Hepatic stellate cell (primary cell): Measurements from ENCODE around the gene HSPB6.

Experiments used
- DNase-seq: peaks from one replicate; pipeline ENCODE4 v3.0.0; 2011; ENCODE audit warnings: low spot score

HSPB6 gene

DNA sequence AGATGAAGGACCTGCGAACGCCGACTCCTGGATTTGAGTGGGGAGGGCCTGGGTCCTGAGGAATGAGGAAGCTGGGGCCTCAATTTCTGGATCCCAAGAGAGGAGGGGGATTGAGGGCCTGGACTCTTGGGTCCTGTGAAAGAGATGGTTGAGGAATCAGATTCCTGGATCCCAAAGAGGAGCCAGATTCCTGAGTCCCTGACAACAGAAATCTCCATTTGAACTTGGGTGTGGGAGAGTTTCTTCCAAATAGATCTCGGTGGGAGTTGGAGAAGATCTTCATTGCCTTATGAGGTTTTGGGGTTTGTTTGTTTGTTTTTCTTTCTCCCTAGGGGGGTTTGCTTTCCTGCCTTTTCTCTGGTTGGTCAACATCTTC lies 10.8 kb downstream of the HSPB6 start:
- DNase-seq: no peak

DNA sequence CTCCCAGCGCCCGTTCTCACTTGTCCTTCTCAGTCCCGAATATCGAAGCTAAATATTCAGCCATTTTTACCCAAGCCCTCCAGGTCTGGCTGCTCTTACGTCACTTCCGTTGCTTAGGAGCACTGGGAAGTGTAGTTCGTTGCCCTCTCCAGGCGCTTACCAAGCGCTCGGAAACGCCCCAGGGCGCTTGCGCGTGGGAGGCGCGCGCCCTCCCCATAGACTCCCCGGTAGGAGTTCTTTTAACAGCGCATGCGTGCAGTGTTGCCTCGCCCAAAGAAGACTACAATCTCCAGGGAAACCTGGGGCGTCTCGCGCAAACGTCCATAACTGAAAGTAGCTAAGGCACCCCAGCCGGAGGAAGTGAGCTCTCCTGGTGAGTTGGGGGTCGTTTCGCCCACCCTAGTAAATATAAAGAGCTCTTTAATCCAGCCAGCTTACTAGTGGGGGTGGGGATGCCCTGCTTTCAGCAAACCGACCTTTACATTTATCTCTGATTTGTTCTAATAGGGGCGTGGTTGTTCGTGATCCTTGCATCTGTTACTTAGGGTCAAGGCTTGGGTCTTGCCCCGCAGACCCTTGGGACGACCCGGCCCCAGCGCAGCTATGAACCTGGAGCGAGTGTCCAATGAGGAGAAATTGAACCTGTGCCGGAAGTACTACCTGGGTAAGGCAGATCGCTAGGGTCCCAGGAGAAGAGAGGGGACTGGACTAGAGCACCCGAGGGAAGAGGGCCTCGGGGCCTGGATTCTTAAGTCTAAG lies 11.3 kb downstream of the HSPB6 start, which contains the start of the genes PSENEN and U2AF1L4:
Gene PSENEN (plus strand): TSS at position 324 of the 759 bp plus-strand sequence. CDS start 280 bp downstream, at position 604.
Gene U2AF1L4 (minus strand): TSS at position 91 of the 759 bp plus-strand sequence. CDS start 27 bp downstream, at position 64.
- peak; percentile 97 for DNase-seq

- DNase-seq: peak; percentile 93
These were observed 12.2 kb downstream of the HSPB6 start for GRCh38 chr19:35744430-35745327.

DNA sequence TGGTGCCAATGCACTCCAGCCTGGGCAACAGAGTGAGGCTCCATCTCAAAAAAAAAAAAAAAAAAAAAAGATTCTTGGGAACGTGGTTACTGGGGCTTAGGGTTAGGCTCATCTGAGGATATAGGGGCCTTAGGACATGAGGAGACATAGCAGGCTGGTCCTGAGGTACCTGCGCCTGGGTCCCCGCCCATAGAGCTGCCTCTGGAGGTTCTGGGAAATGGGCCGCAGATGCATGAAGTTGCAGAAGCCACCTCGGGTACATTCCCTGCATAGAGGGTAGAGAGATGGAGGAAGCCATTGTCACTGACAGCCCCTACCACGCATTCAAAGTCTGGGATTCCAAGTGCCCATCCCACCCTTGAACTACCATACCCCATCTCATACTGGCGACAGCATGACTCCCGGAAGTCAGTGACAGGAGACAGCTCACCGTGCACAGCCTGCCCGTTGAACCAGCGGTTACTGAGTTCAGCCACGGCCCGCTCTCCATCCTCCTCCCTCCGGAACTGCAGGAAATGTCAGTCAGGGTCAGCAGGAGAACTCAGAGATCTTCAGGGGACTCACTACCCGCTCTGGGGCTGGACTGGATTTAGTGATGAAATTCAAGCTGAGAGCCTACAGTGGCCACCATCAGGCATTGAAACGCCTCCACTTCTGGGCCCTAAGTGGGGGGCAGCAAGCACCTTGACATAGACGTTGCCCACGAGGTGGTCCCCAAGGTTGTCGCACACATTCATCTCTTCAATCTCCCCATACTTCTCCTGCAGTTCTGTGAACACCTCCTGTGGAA lies 13.0 kb downstream of the HSPB6 start:
- no peak for DNase-seq

DNA sequence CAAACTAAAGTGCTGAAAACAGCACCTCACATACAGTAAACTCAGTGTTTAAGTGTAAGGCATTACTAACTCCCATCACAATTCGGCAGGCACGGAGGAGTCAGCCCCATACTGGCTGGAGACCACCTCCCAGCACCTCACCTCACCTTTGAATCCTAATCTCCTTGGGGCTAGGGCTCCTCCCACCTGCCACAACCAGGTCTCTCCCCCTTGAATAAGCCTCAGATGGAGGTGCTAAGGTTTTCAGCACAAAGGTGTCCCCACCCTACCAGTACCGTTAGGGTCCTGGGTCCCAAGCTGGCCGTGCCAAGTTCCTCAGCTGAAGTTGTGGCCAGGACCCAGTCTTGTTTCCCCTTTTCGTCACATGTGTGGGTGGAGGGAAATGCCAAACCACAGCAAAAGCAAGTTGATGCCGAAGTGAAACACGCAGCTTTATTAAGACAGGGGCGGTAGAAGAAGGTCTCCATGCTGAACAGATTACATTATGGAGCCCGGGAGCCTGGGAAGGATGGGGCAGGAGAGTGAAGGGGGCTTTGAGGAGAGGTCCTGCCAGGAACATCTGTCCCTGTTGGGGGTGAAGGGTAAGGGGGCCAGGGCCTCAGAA lies 14.6 kb downstream of the HSPB6 start, which contains the start of gene IGFLR1:
Gene IGFLR1 (minus strand): TSS at position 332 of the 604 bp plus-strand sequence. CDS start 1,272 bp downstream, outside the sequence.
- DNase-seq: no peak

- DNase-seq: no peak
These were observed 15.7 kb downstream of the HSPB6 start for GRCh38 chr19:35741203-35741515.

DNA sequence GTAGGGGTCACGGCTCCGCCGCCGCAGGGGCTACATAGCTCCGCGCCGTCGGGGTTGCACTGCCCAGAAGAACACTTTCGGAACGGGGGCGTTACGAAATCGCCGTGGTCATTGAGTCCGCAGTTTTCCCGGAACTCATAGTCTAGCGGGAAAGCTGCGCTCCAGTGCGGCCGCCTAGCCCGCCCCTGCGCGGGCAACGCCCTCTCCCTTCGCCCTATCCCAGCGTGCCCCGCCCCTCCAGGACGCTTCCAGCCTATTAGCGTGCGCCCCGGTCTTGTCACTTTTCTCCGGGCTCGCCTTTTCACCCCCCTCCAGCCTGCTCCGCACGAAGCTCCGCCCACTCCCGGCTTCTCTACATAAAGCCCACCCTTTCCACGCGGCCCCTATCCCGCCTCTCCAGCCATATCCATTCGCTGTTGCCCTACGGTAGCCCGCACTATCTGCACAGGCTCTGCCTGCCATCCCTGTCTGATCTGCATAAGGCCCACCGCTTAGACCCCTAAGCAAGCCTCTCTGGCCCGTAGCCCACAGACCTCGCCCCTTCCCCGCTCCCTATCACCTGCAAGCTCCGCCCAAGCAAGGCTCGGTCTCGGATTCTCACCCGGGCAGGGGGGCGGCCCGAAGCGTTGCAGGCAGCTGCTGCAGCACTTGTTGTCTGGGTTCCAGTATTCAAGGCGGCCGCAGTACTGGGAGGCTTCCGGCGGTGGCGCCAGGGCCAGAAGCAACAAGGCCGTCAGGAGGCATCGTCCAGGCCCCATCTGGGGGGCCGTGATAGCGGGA lies 16.2 kb downstream of the HSPB6 start:
- DNase-seq: peak; percentile 100

GRCh38 chr19:35740108-35740422 lies 16.8 kb downstream of the HSPB6 start:
- no peak for DNase-seq

DNA sequence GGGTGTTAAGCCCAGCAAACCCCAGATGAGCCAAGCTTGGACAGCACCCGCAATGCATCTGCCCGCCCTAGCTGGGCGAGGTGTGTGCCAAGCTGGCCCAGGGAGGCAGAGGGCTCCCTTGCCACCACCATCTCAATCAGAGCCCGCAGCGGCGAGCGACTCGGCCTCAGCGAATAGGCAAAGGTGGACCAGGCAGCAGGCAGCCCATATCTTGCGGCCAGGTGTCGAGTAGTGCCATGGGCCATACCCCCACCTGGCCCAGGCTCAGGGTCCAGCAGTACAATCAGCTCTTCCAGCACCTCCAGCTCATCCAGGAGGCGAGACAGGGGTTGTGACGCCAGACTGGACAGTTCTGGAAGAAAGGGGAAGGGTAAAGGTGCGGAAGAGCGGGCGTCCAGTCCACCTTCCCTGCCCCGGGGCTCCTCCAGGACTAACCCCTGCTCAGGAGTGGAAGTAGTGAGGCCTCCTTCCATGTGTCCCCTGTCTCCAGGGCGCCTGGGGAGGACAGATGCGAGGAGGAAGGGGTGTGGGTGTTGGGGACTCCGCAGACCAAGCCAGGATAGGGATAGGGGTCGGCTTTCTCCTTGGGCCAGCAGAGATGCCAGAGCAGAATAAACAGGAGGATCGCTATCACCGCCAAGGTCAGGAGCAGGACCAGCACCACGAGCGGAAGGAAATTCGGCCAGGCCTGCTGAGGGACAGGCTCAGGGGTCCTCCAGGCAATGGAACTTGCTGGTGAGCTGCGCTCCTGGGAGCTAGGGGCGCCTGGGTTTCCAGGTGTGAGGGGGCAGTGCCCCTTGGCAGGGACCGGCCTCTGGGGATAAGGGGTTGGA lies 17.3 kb downstream of the HSPB6 start:
- no peak for DNase-seq

DNA sequence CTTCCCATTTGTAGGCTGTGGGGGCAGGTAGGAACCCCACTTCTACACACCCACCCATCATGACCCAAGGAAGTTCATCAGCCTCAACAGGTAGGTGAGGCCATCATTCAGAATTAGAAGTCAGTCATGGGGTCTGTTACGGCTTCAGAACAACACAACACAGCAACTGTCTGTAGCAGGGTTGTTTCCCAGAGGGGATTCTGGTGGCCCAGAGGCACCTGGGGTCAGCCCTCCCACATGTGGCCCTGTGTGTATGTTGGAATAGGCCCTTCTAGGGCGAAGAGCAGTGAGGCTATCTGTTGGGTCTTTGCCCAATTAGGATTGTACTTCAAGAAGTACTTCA lies 18.0 kb downstream of the HSPB6 start:
- DNase-seq: no peak

- DNase-seq: no peak
These were observed 18.6 kb downstream of the HSPB6 start for GRCh38 chr19:35738021-35738886.

DNA sequence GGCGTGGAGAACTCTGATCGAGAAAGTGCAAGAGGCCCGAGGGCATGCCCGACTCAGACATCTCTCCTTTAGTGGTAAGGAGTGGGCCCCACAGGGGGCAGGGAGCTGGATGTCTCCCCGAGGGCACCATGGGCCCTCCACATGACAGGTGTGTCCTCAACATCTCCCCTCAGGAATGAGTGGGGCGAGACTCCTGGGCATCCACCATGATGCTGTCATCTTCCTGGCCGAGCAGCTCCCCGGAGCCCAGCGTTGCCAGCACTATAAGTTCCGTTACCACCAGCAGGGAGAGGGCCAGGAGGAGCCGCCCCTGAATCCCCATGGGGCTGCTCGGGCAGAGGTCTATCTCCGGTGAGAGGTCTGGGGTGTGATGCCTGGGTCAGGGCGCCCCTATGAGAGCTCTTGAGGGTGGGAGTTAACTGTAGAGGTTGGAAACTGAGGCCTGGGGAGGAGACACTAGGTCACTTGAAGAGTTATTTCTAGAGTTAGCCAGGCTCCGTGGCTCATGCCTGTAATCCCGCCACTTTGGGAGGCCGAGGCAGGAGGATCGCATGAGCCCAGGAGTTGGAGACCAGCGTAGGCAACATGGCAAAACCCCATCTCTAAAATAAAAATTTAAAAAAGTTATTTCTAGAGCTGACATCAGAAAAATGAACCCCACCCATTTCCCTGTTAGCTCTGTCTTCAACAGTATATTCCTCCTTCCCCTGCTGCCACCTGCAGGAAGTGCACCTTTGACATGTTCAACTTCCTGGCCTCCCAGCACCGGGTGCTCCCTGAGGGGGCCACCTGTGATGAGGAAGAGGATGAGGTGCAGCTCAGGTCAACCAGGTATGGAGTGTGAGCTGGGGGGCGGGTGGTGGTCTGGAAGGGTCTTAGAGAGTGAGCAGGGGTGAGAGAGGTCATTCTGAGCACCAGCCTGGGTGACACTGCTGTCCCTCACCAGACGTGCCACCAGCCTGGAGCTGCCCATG lies 19.6 kb downstream of the HSPB6 start:
- DNase-seq: no peak

DNA sequence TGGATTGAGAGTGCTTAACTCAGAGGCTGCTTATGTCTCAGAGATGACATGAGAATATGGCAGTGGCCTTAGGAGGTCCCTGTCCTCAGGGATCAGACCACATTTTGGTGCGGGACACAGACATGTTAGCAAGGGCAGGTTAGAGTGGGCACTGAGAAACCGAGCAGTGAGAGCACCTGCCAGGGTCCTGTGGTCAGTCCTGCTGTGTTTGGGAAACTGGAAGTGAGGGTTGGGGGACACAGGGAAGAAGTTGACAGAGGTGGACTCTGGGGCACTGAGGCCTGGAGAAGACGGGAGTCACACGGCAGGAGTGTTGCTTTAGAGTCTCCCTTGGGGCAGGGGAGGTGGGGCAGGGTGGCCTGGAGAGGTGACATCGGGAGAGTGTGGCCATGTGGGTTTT lies 21.9 kb downstream of the HSPB6 start:
- DNase-seq: no peak

DNA sequence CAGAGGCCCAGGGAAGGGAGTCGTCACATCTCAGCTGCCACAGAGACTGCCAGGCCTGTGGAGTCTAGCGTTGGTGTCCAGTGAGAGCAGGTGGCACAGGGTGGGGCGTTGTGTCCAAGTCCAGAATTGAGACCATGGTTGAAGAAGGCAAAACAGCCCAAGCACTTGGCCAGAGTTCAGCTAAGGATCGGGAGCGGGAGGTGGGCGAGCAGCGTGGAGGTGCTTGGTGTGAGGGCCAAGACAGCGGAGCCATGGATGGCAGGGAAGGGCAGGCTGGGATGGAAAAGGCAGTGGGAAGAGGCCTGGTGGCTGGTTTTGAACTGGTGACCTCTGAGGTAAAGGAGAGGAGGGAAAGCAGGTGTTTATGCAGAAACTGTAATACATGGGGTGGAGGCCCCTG lies 22.6 kb downstream of the HSPB6 start:
- no peak for DNase-seq

DNA sequence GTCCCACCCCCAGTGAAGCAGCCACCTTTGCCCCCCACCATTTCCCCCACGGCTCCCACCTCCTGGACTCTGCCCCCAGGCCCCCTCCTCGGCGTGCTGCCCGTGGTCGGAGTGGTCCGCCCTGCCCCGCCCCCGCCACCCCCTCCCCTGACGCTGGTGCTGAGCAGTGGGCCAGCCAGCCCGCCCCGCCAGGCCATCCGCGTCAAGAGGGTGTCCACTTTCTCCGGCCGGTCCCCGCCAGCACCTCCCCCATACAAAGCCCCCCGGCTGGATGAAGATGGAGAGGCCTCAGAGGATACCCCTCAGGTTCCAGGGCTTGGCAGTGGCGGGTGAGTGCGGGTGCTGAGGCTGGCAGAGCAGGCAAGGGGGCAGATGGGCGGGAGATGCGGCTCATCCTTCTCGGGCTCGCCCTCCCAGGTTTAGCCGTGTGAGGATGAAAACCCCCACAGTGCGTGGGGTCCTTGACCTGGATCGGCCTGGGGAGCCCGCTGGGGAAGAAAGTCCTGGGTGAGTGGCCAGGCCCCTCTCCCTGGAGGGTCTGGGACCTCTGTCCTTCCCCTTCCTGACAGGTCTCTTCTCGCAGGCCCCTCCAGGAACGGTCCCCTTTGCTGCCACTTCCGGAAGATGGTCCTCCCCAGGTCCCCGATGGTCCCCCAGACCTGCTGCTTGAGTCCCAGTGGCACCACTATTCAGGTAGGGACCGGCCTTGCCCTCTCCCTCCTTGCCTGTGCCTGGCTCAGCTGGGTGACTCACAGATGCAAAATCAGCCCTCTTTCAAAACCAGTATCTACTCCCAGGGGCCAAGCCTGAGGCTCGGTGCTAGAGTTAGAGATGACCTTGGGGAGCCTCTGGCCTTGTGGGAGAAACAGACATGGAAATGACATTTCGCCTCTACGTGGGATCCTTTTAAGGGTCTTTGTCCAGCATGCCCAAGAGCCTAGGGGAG lies 23.4 kb downstream of the HSPB6 start:
- no peak for DNase-seq

DNA sequence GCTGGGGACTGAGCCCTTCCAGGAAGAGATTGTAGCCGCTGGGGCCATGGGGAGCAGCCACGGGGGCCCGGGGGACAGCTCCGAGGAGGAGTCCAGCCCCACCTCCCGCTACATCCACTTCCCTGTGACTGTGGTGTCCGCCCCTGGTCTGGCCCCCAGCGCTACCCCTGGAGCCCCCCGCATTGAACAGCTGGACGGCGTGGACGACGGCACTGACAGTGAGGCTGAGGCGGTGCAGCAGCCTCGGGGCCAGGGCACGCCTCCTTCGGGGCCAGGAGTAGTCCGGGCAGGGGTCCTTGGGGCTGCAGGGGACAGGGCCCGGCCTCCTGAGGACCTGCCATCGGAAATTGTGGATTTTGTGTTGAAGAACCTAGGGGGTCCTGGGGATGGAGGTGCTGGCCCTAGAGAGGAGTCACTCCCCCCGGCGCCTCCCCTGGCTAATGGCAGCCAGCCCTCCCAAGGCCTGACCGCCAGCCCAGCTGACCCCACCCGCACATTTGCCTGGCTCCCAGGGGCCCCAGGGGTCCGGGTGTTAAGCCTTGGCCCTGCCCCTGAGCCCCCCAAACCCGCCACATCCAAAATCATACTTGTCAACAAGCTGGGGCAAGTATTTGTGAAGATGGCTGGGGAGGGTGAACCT lies 24.2 kb downstream of the HSPB6 start:
- no peak for DNase-seq
